GM12875 (cell line): ENCODE results near the gene MARVELD1.
A peak's percentile ranks its signal among the peaks of the same experiment; 100 is the strongest.

ENCODE experiments used
- H3K4me3 ChIP-seq: one replicate; pipeline ENCODE4 v1.5.1; 2011; ENCODE audit warnings: low read depth, low read length, control low read depth
- CTCF ChIP-seq: IDR thresholded peaks from 2 replicates; pipeline ENCODE4 v1.5.1; 2011; ENCODE audit warnings: low read depth, mild to moderate bottlenecking, control low read depth, inconsistent platforms, low read length, moderate library complexity, borderline replicate concordance; ENCODE audit not compliant: insufficient read depth

The MARVELD1 gene

GRCh38 chr10:97748116-97748515 is 34.6 kb downstream of the MARVELD1 start:
- no peak for TF ChIP-seq CTCF
- no peak overlapping the region for H3K4me3 ChIP-seq

DNA sequence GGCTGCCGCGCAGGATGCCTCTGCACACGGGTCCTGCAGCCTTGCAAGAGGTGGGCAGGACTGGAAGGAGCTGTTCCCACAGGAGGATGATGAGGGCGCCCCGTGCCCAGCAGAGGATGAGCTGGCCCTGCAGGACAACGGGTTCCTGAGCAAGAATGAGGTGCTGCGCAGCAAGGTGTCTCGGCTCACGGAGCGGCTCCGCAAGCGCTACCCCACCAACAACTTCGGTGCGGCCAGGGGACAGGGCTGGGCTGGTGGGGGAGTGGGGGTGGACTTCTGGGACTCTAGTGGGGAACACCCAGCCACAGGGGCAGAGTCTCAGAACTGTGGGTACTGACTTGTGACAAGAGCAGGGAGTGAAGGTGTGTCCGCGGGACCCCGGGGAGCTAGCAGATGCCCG is 39.4 kb downstream of the MARVELD1 start:
- TF ChIP-seq CTCF = no peak
- no peak overlapping the region for H3K4me3 ChIP-seq

DNA sequence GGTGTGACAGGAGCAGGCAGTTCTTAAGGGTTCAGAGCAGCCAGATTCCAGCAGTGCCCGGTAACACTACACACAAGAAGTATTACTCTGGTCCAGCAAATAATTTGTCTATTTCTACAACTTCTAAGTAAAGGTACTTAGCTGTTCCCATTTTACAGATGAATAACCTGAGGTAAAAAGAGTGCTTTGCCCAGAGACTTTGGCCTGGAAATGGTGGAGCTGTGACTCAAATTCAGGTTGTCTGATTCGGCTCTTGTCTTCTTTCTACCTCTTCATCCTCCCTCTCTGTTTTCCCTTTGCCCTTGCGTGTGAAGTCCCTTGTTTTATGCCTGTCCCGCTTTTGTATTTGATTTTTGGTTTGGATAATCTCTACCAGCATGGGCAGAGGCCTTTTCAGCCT is 41.2 kb downstream of the MARVELD1 start:
- H3K4me3 ChIP-seq = no peak overlapping the region
- no peak for TF ChIP-seq CTCF

DNA sequence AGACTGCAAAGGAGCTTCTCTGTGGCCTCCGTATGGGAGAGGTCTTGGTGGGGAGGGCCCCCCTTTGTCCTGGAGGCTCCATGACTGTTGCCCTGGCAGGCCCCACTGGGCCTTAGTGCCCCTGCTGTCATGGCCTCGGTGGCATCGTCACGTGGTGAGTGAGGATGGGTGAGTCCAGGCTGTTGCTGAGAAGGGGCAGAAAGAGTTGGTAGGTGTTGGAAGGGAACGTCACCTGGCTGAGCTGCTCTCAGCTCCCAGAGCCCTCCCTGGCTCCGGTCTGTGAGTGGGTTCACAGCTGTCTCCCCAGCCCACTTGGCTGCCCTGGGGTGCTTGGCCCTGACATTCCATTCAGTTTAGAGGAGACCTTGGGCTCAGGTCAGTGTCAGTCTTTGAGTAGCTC is 42.2 kb downstream of the MARVELD1 start:
- no peak for TF ChIP-seq CTCF
- H3K4me3 ChIP-seq = no peak overlapping the region

DNA sequence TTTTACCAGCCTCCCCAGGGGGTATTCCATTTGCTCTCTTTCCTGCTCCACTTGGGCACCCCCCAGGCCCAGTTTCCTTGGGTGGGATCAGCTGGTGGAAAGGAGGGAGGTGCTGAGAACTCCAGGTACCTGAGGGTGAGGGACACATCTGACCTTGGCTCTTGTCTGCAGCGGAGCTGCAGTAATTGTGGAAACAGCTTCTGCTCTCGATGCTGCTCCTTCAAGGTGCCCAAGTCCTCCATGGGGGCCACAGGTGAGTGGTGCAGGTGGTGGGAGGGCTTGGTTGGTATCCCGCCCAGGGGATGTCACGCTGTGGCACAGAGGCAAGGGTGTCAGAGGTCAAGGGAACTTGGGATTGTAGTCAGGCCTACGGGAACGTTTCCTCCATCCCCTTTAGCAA is 43.9 kb downstream of the MARVELD1 start:
- H3K4me3 ChIP-seq = no peak overlapping the region
- TF ChIP-seq CTCF = no peak

DNA sequence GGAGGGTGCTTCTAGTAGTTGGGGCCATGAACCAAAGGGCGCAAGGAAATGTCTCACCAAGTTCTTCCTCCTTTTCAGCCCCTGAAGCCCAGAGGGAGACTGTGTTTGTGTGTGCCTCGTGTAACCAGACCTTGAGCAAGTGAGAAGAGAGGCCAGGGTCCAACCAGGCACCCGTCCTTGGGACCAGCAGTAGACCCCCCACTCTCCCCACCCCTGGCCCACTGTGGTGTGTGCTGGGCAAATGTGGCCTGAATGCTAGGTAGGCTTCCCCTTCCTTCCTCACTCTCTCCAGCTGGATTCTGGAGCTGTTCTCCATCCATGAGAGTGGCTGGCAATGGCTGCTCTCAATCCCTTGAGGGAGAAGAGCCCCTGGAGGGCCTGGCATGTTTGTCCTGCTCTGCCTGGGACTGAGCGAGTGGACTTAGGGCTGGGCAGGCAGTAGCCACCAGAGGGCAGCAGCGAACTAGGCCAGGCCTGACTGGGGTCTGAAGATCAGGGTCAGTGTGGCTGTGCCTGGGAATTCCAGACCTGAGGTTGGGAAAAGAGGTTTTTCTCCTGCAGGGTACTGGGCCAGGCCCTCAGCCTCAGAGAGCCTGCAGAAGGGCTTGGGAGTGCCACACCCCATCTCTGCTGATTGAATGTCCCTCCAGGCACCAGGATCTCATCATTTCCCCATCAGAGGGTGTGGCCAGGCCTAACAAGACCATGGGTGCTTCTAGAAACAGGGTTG is 45.8 kb downstream of the MARVELD1 start:
- no peak overlapping the region for H3K4me3 ChIP-seq
- TF ChIP-seq CTCF = peak; percentile 87

- TF ChIP-seq CTCF = no peak
- H3K4me3 ChIP-seq = no peak overlapping the region
These were observed 46.4 kb downstream of the MARVELD1 start for GRCh38 chr10:97759946-97760345.
